DMS79 treated with DMSO at 0.1 percent for 48 hours (cell line): ENCODE measurements around the gene FAM114A1.
"Not testable (repeated sequence)": the region's sequence is repeated elsewhere in the genome, so short reads cannot be mapped to it uniquely, and the experiment has no call there.

ENCODE experiments used
- DNase-seq: peaks from one replicate; lab custom pipeline; 2025; lab: John Stamatoyannopoulos, UW

Gene FAM114A1

GRCh38 chr4:38904090-38904666 is 36.6 kb downstream of the FAM114A1 start:
- no peak for DNase-seq

GRCh38 chr4:38904682-38905081 is 37.1 kb downstream of the FAM114A1 start:
- DNase-seq = no peak

GRCh38 chr4:38905652-38906385 is 38.2 kb downstream of the FAM114A1 start:
- DNase-seq = no peak

- DNase-seq = no peak
Measured at GRCh38 chr4:38907696-38908270, 40.2 kb downstream of the FAM114A1 start.

- no peak for DNase-seq
Measured at GRCh38 chr4:38909015-38909414, 41.4 kb downstream of the FAM114A1 start.

GRCh38 chr4:38911257-38911656 is 43.7 kb downstream of the FAM114A1 start:
- no peak for DNase-seq

- DNase-seq = no peak
Measured at GRCh38 chr4:38914854-38915253, 47.2 kb downstream of the FAM114A1 start.

- not testable (repeated sequence) for DNase-seq
Measured at GRCh38 chr4:38916267-38916666, 48.7 kb downstream of the FAM114A1 start.

GRCh38 chr4:38917481-38918025 is 49.9 kb downstream of the FAM114A1 start:
- DNase-seq = no peak

GRCh38 chr4:38919494-38919893 is 51.9 kb downstream of the FAM114A1 start:
- DNase-seq = no peak

GRCh38 chr4:38920186-38920585 is 52.6 kb downstream of the FAM114A1 start:
- no peak for DNase-seq

- no peak for DNase-seq
Measured at GRCh38 chr4:38920677-38921076, 53.1 kb downstream of the FAM114A1 start.

- DNase-seq = no peak
Measured at GRCh38 chr4:38921151-38921550, 53.5 kb downstream of the FAM114A1 start.

GRCh38 chr4:38923746-38924145 is 56.1 kb downstream of the FAM114A1 start:
- no peak for DNase-seq

GRCh38 chr4:38924353-38924752 is 56.7 kb downstream of the FAM114A1 start:
- no peak for DNase-seq

- DNase-seq = no peak
Measured at GRCh38 chr4:38925492-38926413, 58.1 kb downstream of the FAM114A1 start.

GRCh38 chr4:38926896-38927295 is 59.3 kb downstream of the FAM114A1 start:
- no peak for DNase-seq

- DNase-seq = no peak
Measured at GRCh38 chr4:38928568-38928967, 61.0 kb downstream of the FAM114A1 start.

GRCh38 chr4:38928974-38929373 is 61.4 kb downstream of the FAM114A1 start:
- DNase-seq = no peak

GRCh38 chr4:38930204-38930603 is 62.6 kb downstream of the FAM114A1 start:
- no peak for DNase-seq

- DNase-seq = no peak
Measured at GRCh38 chr4:38930707-38931106, 63.1 kb downstream of the FAM114A1 start.

GRCh38 chr4:38931125-38931524 is 63.5 kb downstream of the FAM114A1 start:
- no peak for DNase-seq
